GM12878 (cell line): Measurements from ENCODE around the gene SGSM2. TPM values are rescaled to one million over a fixed set of nuclear protein-coding genes. Genes with fewer than 3 reads are reported as not detected.
A peak's percentile ranks its signal among the peaks of the same experiment; 100 is the strongest.

Source experiments
- ATAC-seq: fragments of 200-7000 bp; cut with Tn5 transposase; 3 replicates; pipeline ENCODE4 v1.9.1; 2020; ENCODE audit warnings: mild to moderate bottlenecking, moderate library complexity
- BruUV-seq: library from RNA; stranded (reverse); fragments of 400-500 nt; replicated peaks from 2 replicates; lab custom pipeline; 2021; lab: Mats Ljungman, UMichigan
- CTCF ChIA-PET: fragments of 300-600 bp; sonication (Branson Sonifier 250); formaldehyde crosslinking; extraction: SDS; loops from one replicate; lab custom pipeline; 2021; ENCODE audit warnings: inconsistent platforms; lab: Yijun Ruan, JAX
- POLR2A ChIA-PET: fragments of 350-600 bp; formaldehyde crosslinking; extraction: SDS; loops from one replicate; lab custom pipeline; 2021; ENCODE audit warnings: inconsistent platforms; lab: Charles Lee
- RAD21 ChIA-PET: fragments of 300-600 bp; sonication (Branson Sonifier 250); formaldehyde crosslinking; loops from one replicate; lab custom pipeline; 2023; ENCODE audit warnings: antibody characterized with exemption; ENCODE audit not compliant: unreplicated experiment; lab: Charles Lee
- SMC1A ChIA-PET: fragments of 300-600 bp; sonication (Branson Sonifier 250); formaldehyde crosslinking; loops from one replicate; lab custom pipeline; 2023; ENCODE audit not compliant: unreplicated experiment, uncharacterized antibody; lab: Charles Lee
- DNase-seq: peaks from one replicate; pipeline ENCODE4 v3.0.0-alpha.2; 2011; ENCODE audit warnings: low read depth, low spot score
- FAIRE-seq: peaks from 3 replicates; lab custom pipeline; 2011; peaks lifted over from hg19 to GRCh38; lab: Jason Lieb, UNC
- H2AFZ ChIP-seq: 2 replicates; pipeline ENCODE4 v1.6.0; 2011; ENCODE audit warnings: low read depth, low read length, control low read depth; ENCODE audit not compliant: control insufficient read depth
- H3K27ac ChIP-seq: 2 replicates; pipeline ENCODE4 v1.5.1; 2011; ENCODE audit warnings: control low read depth; ENCODE audit not compliant: control insufficient read depth, insufficient read depth
- H3K27me3 ChIP-seq, 2 experiments: replicated peaks in 1 of 2; 2 replicates each; pipeline versions ENCODE4 v1.6.0 to v1.6.1; 2011; ENCODE audit warnings: low read length in 1 of 2; ENCODE audit not compliant: control insufficient read depth in 2 of 2, insufficient read depth in 2 of 2
- H3K36me3 ChIP-seq, 2 experiments: 2 replicates each; pipeline ENCODE4 v1.5.1; 2011; ENCODE audit warnings: low read length in 1 of 2; ENCODE audit not compliant: control insufficient read depth in 2 of 2, insufficient read depth in 2 of 2
- H3K4me1 ChIP-seq: 2 replicates; pipeline ENCODE4 v1.6.1; 2011; ENCODE audit warnings: mild to moderate bottlenecking, low read length, moderate library complexity, mixed read lengths; ENCODE audit not compliant: control insufficient read depth, insufficient read depth
- H3K4me2 ChIP-seq: 2 replicates; pipeline ENCODE4 v1.6.0; 2011; ENCODE audit warnings: control low read depth; ENCODE audit not compliant: control insufficient read depth, insufficient read depth
- H3K4me3 ChIP-seq: fragments of 200-600 bp; sonication (generic); 2 replicates; pipeline ENCODE4 v1.5.1; 2016
- H3K79me2 ChIP-seq: 2 replicates; pipeline ENCODE4 v1.6.0; 2011; ENCODE audit warnings: low read length; ENCODE audit not compliant: control insufficient read depth, insufficient read depth
- H3K9ac ChIP-seq: 2 replicates; pipeline ENCODE4 v1.8.0; 2011; ENCODE audit warnings: low read length, control low read depth, mixed read lengths; ENCODE audit not compliant: control insufficient read depth, insufficient read depth
- H3K9me3 ChIP-seq: replicated peaks from 3 replicates; pipeline ENCODE4 v1.5.1; 2011; ENCODE audit warnings: mild to moderate bottlenecking, low read length; ENCODE audit not compliant: control insufficient read depth, insufficient read depth
- H4K20me1 ChIP-seq: 2 replicates; pipeline ENCODE4 v1.6.0; 2011; ENCODE audit not compliant: control insufficient read depth, insufficient read depth
- CEBPZ ChIP-seq: fragments of 150-350 bp; IDR thresholded peaks from 2 replicates; pipeline ENCODE4 v1.6.1; 2016; ENCODE audit warnings: low read depth, low read length
- CREM ChIP-seq: IDR thresholded peaks from 2 replicates; pipeline ENCODE4 v1.6.1; 2014; ENCODE audit warnings: antibody characterized with exemption, low read depth
- ELK1 ChIP-seq: IDR thresholded peaks from 2 replicates; pipeline ENCODE4 v1.6.1; 2012; ENCODE audit warnings: low read depth, low read length, improper control_type of control experiment
- KAT2A ChIP-seq: conservative IDR thresholded peaks from 2 replicates; pipeline ENCODE4 v1.6.1; 2011; ENCODE audit warnings: low read depth, low read length; ENCODE audit not compliant: control insufficient read depth
- NR2C1 ChIP-seq: fragments of 450-650 bp; IDR thresholded peaks from 2 replicates; pipeline ENCODE4 v1.6.1; 2017; ENCODE audit warnings: antibody characterized with exemption, mild to moderate bottlenecking, moderate library complexity
- NR2C2 ChIP-seq: IDR thresholded peaks from 2 replicates; pipeline ENCODE4 v1.6.1; 2011; ENCODE audit warnings: borderline replicate concordance, low read depth; ENCODE audit not compliant: control insufficient read depth, insufficient read length
- RCOR1 ChIP-seq: conservative IDR thresholded peaks from 2 replicates; pipeline ENCODE4 v1.6.1; 2012; ENCODE audit warnings: low read depth, low read length, improper control_type of control experiment
- WGBS: methylation state at CpG from one replicate; pipeline ENCODE4 v1.1.6; 2016; ENCODE audit warnings: low lambda C conversion rate; ENCODE audit not compliant: insufficient replicate concordance, insufficient coverage; ENCODE audit errors: missing lambda C conversion rate; 5-methylcytosine and 5-hydroxymethylcytosine counted together
- in situ Hi-C: fragments of 300-500 bp; cut with MboI; formaldehyde crosslinking; loops from 9 replicates; pipeline ENCODE4 v1.14.3; 2018; ENCODE audit warnings: mixed read lengths
- intact Hi-C: fragments of 100-400 bp; cut with micrococcal nuclease; formaldehyde crosslinking; loops from one replicate; pipeline ENCODE4 v1.14.2; 2022; ENCODE audit not compliant: unreplicated experiment
- polyA plus RNA-seq, 11 experiments: library from polyadenylated mRNA; depleted of rRNA in 4 of 11; unstranded in 6 of 11; stranded (reverse) in 5 of 11; fragments of >200 nt; fragmentation: Nextera tagmentation in 4 of 11; fragmentation: Illumina TruSeq in 1 of 11; extraction: Ambion mirVana in 4 of 11; extraction: Trizol in 1 of 11; gene quantifications; 1 replicate in 1 of 11; 2 replicates in 10 of 11; pipeline versions ENCODE4 v1.2.1 to v1.2.3, GENCODE V29; 2011 to 2016; ENCODE audit warnings: inconsistent platforms in 2 of 11, missing spikeins in 2 of 11, low read depth in 1 of 11
- total RNA-seq, 4 experiments: library from RNA; depleted of rRNA in 3 of 4; stranded (reverse); fragments of >200 nt in 3 of 4; fragmentation: Illumina TruSeq in 1 of 4; extraction: Trizol in 1 of 4; gene quantifications; 2 replicates each; pipeline versions ENCODE4 v1.2.1 to v1.2.3, GENCODE V29; 2013 to 2021

The SGSM2 gene
- total and polyA plus RNA-seq, 10 of the 15 experiments (the other 5 are each of a cell fraction or from before 2014, with no cell fraction given), result 0.50 to 50.9 (median 18.5) TPM

- intact Hi-C loops (no loop called here), in situ Hi-C loops (no loop called here)
- Histone ChIP-seq H3K79me2 (peaks cover 43% of the 10 kb centered on the region), H4K20me1 (no peaks in the 10 kb centered on the region), H3K27me3 (no peaks in the 10 kb centered on the region), H3K4me1 (no peaks in the 10 kb centered on the region; the same call in 1 of the 2 replicates), H3K4me3 (no peak overlapping the region), H3K36me3 (peaks cover 18 to 47% of the 10 kb centered on the region in 2 experiments), H3K4me2 (peak overlapping the region; percentile 11; the same call in 1 of the 2 replicates), H3K9ac (no peak overlapping the region), H2AFZ (no peak overlapping the region), H3K27ac (no peak overlapping the region), H3K9me3 (no peaks in the 10 kb centered on the region)
- DNase-seq (no peak), FAIRE-seq (no peak), ATAC-seq (no peak)
- WGBS, result 85% methylated on average over 3 of the region's 3 CpGs
- CTCF ChIA-PET, result interaction anchor here (0.8 to 1.1 kb wide), 2 partner anchors 12 to 21 kb away, joined by 3 read pairs; no protein-coding TSS in a partner anchor
- no TSS peak for BruUV-seq
- SMC1A ChIA-PET, result interaction anchor here (1.2 to 2.2 kb wide), 3 partner anchors 23 to 85 kb away, joined by 3 to 6 read pairs (median 4); no protein-coding TSS in a partner anchor
- TF ChIP-seq CREM, result no peak
- no peak for TF ChIP-seq NR2C2
- POLR2A ChIA-PET, result interaction anchor here (0.6 kb wide), 2 partner anchors 8 to 15 kb away, joined by 3 to 4 read pairs; no protein-coding TSS in a partner anchor
- RAD21 ChIA-PET, result interaction anchor here (1.2 kb wide), 1 partner anchor 85 kb away, joined by 4 read pairs; no protein-coding TSS in a partner anchor
Measured at GRCh38 chr17:2331303-2331702, 6.0 kb upstream of the SGSM2 start.

- in situ Hi-C loops, result no loop called here
- no peak for TF ChIP-seq KAT2A
- no peak for TF ChIP-seq CEBPZ
- no peak for TF ChIP-seq ELK1
- TF ChIP-seq RCOR1, result no peak
- no peak for TF ChIP-seq NR2C1
Measured at GRCh38 chr17:2335726-2336214, 1.5 kb upstream of the SGSM2 start.

More at GRCh38 chr17:2335726-2336214, 1.5 kb upstream of the SGSM2 start:
- Histone ChIP-seq H3K4me3 (peak overlapping the region; percentile 92), H3K4me2 (peak overlapping the region; percentile 100), H3K27ac (peak overlapping the region; percentile 86), H3K36me3 (peaks cover 8 to 32% of the 10 kb centered on the region in 2 experiments), H2AFZ (peak overlapping the region; percentile 86), H3K9ac (peak overlapping the region; percentile 90), H3K27me3 (no peaks in the 10 kb centered on the region), H4K20me1 (no peaks in the 10 kb centered on the region), H3K9me3 (no peaks in the 10 kb centered on the region), H3K4me1 (peaks cover 5% of the 10 kb centered on the region), H3K79me2 (peaks cover 55% of the 10 kb centered on the region)
- POLR2A ChIA-PET, result interaction anchor here (0.6 to 2.8 kb wide), 9 partner anchors 20 to 619 kb away, joined by 3 to 12 read pairs (median 5); partner anchors contain the start of genes SMG6 and SRR
- RAD21 ChIA-PET, result interaction anchor here (0.9 to 2.6 kb wide), 12 partner anchors 14 to 619 kb away, joined by 3 to 11 read pairs (median 4); partner anchors contain the start of genes HIC1, SMG6 and SRR
- CTCF ChIA-PET, result interaction anchor here (0.5 to 3.1 kb wide), 14 partner anchors 13 to 298 kb away, joined by 3 to 13 read pairs (median 4); partner anchors contain the start of gene SMG6
- FAIRE-seq (peak; percentile 47), ATAC-seq (no peak), DNase-seq (no peak)
- TSS peak; percentile 66 for BruUV-seq
- 2% methylated on average over 17 of the region's 17 CpGs for WGBS
- intact Hi-C loops, result loop anchor here (2.0 to 5.0 kb wide), 2 partner anchors 69 to 283 kb away; no protein-coding TSS in a partner anchor
- SMC1A ChIA-PET, result interaction anchor here (0.9 to 2.0 kb wide), 10 partner anchors 15 to 283 kb away, joined by 3 to 8 read pairs (median 4); no protein-coding TSS in a partner anchor
